HepG2 (cell line): Measurements from ENCODE around the gene LENEP. TPM values are rescaled to one million over a fixed set of nuclear protein-coding genes. Genes with fewer than 3 reads are reported as not detected.
A peak's percentile ranks its signal among the peaks of the same experiment; 100 is the strongest.

Experiments
- ATAC-seq: fragments of 200-7000 bp; cut with Tn5 transposase; 3 replicates; pipeline ENCODE4 v1.9.1; 2020; ENCODE audit warnings: mild to moderate bottlenecking, moderate library complexity
- BruUV-seq: library from RNA; stranded (reverse); fragments of 400-500 nt; replicated peaks from 2 replicates; lab custom pipeline; 2021; lab: Mats Ljungman, UMichigan
- CTCF ChIA-PET: fragments of 300-600 bp; formaldehyde crosslinking; extraction: SDS; loops from one replicate; lab custom pipeline; 2021; ENCODE audit warnings: low total read pairs, inconsistent platforms, low intra/inter-chr PET ratio; lab: Yijun Ruan, JAX
- POLR2A ChIA-PET: fragments of 350-600 bp; sonication (Branson Sonifier 250); formaldehyde crosslinking; loops from one replicate; lab custom pipeline; 2020; ENCODE audit warnings: antibody characterized with exemption, inconsistent platforms; lab: Yijun Ruan, JAX
- DNase-seq: peaks from one replicate; pipeline ENCODE4 v3.0.0-alpha.2; 2015; ENCODE audit warnings: low spot score
- FAIRE-seq: peaks from 3 replicates; lab custom pipeline; 2011; peaks lifted over from hg19 to GRCh38; lab: Jason Lieb, UNC
- H2AFZ ChIP-seq: one replicate; pipeline ENCODE4 v1.6.1; 2011; ENCODE audit warnings: low read length, inconsistent platforms
- H3K27ac ChIP-seq: fragments of 300-600 bp; 3 replicates; pipeline ENCODE4 v1.8.0; 2011; ENCODE audit warnings: mixed run types, mild to moderate bottlenecking, mixed read lengths, low read length, inconsistent platforms; ENCODE audit not compliant: insufficient read depth; ENCODE audit errors: extremely low read length
- H3K27me3 ChIP-seq, 2 experiments: fragments of 200-600 bp in 1 of 2; 2 replicates in 1 of 2; 3 replicates in 1 of 2; pipeline versions ENCODE4 v1.6.0 to v1.8.0; 2011; ENCODE audit warnings: low read length in 2 of 2, mild to moderate bottlenecking in 2 of 2, moderate library complexity in 2 of 2, inconsistent platforms in 1 of 2; ENCODE audit not compliant: insufficient read depth in 2 of 2, control insufficient read depth in 1 of 2
- H3K36me3 ChIP-seq, 2 experiments: fragments of 200-600 bp in 1 of 2; replicated peaks in 1 of 2; 2 replicates in 1 of 2; 3 replicates in 1 of 2; pipeline versions ENCODE4 v1.5.1 to v1.8.0; 2011; ENCODE audit warnings: low read length in 2 of 2, inconsistent platforms in 1 of 2; ENCODE audit not compliant: insufficient read depth in 2 of 2, control insufficient read depth in 1 of 2
- H3K4me1 ChIP-seq: 2 replicates; pipeline ENCODE4 v1.5.1; 2012; ENCODE audit warnings: low read length, inconsistent platforms; ENCODE audit not compliant: insufficient read depth
- H3K4me2 ChIP-seq: 2 replicates; pipeline ENCODE4 v1.6.0; 2011; ENCODE audit warnings: low read depth, low read length, inconsistent platforms
- H3K4me3 ChIP-seq, 3 experiments: fragments of 200-600 bp in 1 of 3; sonication (generic), shearing (Covaris generic) in 1 of 3; replicated peaks in 1 of 3; 2 replicates each; pipeline ENCODE4 v1.5.1; 2011 to 2016; ENCODE audit warnings: low read length in 3 of 3, inconsistent platforms in 2 of 3, low read depth in 2 of 3, mild to moderate bottlenecking in 2 of 3, control low read depth in 1 of 3, mixed read lengths in 1 of 3; ENCODE audit not compliant: insufficient read depth in 1 of 3
- H3K79me2 ChIP-seq: one replicate; pipeline ENCODE4 v1.6.1; 2011; ENCODE audit warnings: low read length, inconsistent platforms; ENCODE audit not compliant: insufficient read depth
- H3K9ac ChIP-seq: 2 replicates; pipeline ENCODE4 v1.6.0; 2011; ENCODE audit warnings: mild to moderate bottlenecking, low read depth, low read length, inconsistent platforms; ENCODE audit not compliant: insufficient read depth
- H3K9me3 ChIP-seq: 2 replicates; pipeline ENCODE4 v1.5.1; 2012; ENCODE audit warnings: mild to moderate bottlenecking, low read length
- H4K20me1 ChIP-seq: 2 replicates; pipeline ENCODE4 v1.6.0; 2011; ENCODE audit warnings: inconsistent platforms, mild to moderate bottlenecking, low read length, moderate library complexity; ENCODE audit not compliant: insufficient read depth
- CBX2 ChIP-seq, 2 experiments: fragments of 200-600 bp in 1 of 2; sonication (generic); formaldehyde crosslinking in 1 of 2; IDR thresholded peaks; 2 replicates each; pipeline versions ENCODE4 v1.7.0 to v1.8.1; 2018 to 2022; ENCODE audit warnings: low read depth in 2 of 2, low read length in 1 of 2, mild to moderate bottlenecking in 1 of 2, missing genetic modification reagents in 1 of 2
- HNRNPL ChIP-seq: fragments of 200-400 bp; formaldehyde crosslinking; IDR thresholded peaks from 2 replicates; pipeline ENCODE4 v1.6.1; 2017; ENCODE audit warnings: mild to moderate bottlenecking, low read depth, low read length
- MTA1 ChIP-seq: sonication (generic); formaldehyde crosslinking; IDR thresholded peaks from 2 replicates; pipeline ENCODE4 v1.4.0; 2020; ENCODE audit warnings: missing genetic modification reagents, mild to moderate bottlenecking, borderline replicate concordance
- MXI1 ChIP-seq: IDR thresholded peaks from 3 replicates; pipeline ENCODE4 v1.6.1; 2012; ENCODE audit warnings: low read depth, low read length, inconsistent platforms, borderline replicate concordance
- NFYC ChIP-seq: IDR thresholded peaks from 2 replicates; pipeline ENCODE4 v1.6.1; 2016; ENCODE audit warnings: missing genetic modification reagents, missing compliant biosample characterization
- ONECUT2 ChIP-seq: sonication (generic); formaldehyde crosslinking; IDR thresholded peaks from 2 replicates; pipeline ENCODE4 v1.4.0; 2020; ENCODE audit warnings: missing genetic modification reagents
- SP140L ChIP-seq: sonication (generic); formaldehyde crosslinking; IDR thresholded peaks from 2 replicates; pipeline ENCODE4 v1.4.0; 2020; ENCODE audit warnings: missing genetic modification reagents, borderline replicate concordance
- ZNF552 ChIP-seq: sonication (generic); formaldehyde crosslinking; IDR thresholded peaks from 2 replicates; pipeline ENCODE4 v1.9.0; 2022; ENCODE audit warnings: missing genetic modification reagents, mild to moderate bottlenecking, borderline replicate concordance
- ZNF790 ChIP-seq: sonication (generic); formaldehyde crosslinking; IDR thresholded peaks from 2 replicates; pipeline ENCODE4 v1.8.0; 2022; ENCODE audit warnings: missing genetic modification reagents, mild to moderate bottlenecking, borderline replicate concordance
- WGBS: methylation state at CpG from one replicate; pipeline ENCODE4 v1.1.6; 2017; ENCODE audit warnings: low lambda C conversion rate; 5-methylcytosine and 5-hydroxymethylcytosine counted together
- in situ Hi-C: cut with HindIII; loops from 2 replicates; pipeline ENCODE4 v1.10.0; 2017; ENCODE audit warnings: low pct_unique_long_range_greater_than_20kb; ENCODE audit not compliant: extremely low pct_ligation_motif_present
- intact Hi-C: fragments of 100-400 bp; cut with micrococcal nuclease; formaldehyde crosslinking; loops from one replicate; pipeline ENCODE4 v1.10.0; 2022; ENCODE audit not compliant: unreplicated experiment
- polyA plus RNA-seq, 8 experiments: library from polyadenylated mRNA; depleted of rRNA in 3 of 8; stranded (reverse) in 7 of 8; unstranded in 1 of 8; fragments of >200 nt; fragmentation: Illumina TruSeq in 4 of 8; extraction: Trizol in 4 of 8; gene quantifications; 2 replicates each; pipeline versions ENCODE4 v1.2.1 to v1.2.3, GENCODE V29; 2011 to 2016; ENCODE audit warnings: low read depth in 4 of 8, missing spikeins in 1 of 8, mixed read lengths in 1 of 8; ENCODE audit not compliant: insufficient read depth in 1 of 8
- total RNA-seq, 5 experiments: library from RNA; depleted of rRNA; stranded (reverse); fragments of >200 nt; fragmentation: Illumina TruSeq; extraction: Trizol; gene quantifications; 2 replicates each; pipeline ENCODE4 v1.2.3, GENCODE V29; 2016; ENCODE audit warnings: low read depth in 1 of 5
- TF ChIP-seq, protein P1 (sequence below): sonication (generic); formaldehyde crosslinking; IDR thresholded peaks from 2 replicates; pipeline ENCODE4 v1.8.0; 2022; ENCODE audit warnings: mild to moderate bottlenecking, missing genetic modification reagents, moderate library complexity
- TF ChIP-seq, protein P2 (sequence below): sonication (generic); formaldehyde crosslinking; IDR thresholded peaks from 2 replicates; pipeline ENCODE4 v1.4.0; 2020; ENCODE audit warnings: missing genetic modification reagents
- TF ChIP-seq, protein P3 (sequence below): sonication (generic); formaldehyde crosslinking; IDR thresholded peaks from 2 replicates; pipeline ENCODE4 v1.4.0; 2020; ENCODE audit warnings: missing genetic modification reagents

Gene LENEP
- total and polyA plus RNA-seq, 2 of the 13 experiments (the other 11 are each of a cell fraction or from before 2014, with no cell fraction given): 0.29 TPM; not detected in 1

- peak; percentile 95 for TF ChIP-seq HNRNPL
- no peak for TF ChIP-seq SP140L (CRISPR knock-in tag)
- no peak for TF ChIP-seq ONECUT2
- TF ChIP-seq, all 625 proteins: peak for 1
- no TSS peak for BruUV-seq
- 89% methylated on average over 3 of the region's 6 CpGs for WGBS
- peaks cover 24% of the 10 kb centered on the region for H3K79me2 ChIP-seq
- no peak overlapping the region for H3K4me2 ChIP-seq
- H3K9me3 ChIP-seq: no peaks in the 10 kb centered on the region
- no peak overlapping the region for H3K27ac ChIP-seq
- ATAC-seq (no peak), DNase-seq (no peak), FAIRE-seq (no peak)
- ChIA-PET CTCF (no interaction called here), POLR2A (interaction anchor here (2.1 to 8.2 kb wide), 2 partner anchors 9 to 38 kb away, joined by 9 to 90 read pairs; partner anchors contain the start of gene ZBTB7B)
- intact Hi-C loops: no loop called here
- in situ Hi-C loops: no loop called here
- peaks cover 6 to 33% of the 10 kb centered on the region in 2 experiments; a peak in 4 of 5 replicates for H3K36me3 ChIP-seq
- H3K27me3 ChIP-seq: no peaks in the 10 kb centered on the region
- H4K20me1 ChIP-seq: peaks cover 11% of the 10 kb centered on the region; the same call in 1 of the 2 replicates
- H2AFZ ChIP-seq: no peak overlapping the region
- H3K4me1 ChIP-seq: peaks cover 70% of the 10 kb centered on the region
- no peak overlapping the region for H3K9ac ChIP-seq
- no peak overlapping the region for H3K4me3 ChIP-seq
These were observed 18.1 kb downstream of the LENEP start for GRCh38 chr1:155011437-155012025.

- POLR2A ChIA-PET: interaction anchor here (2.1 to 8.2 kb wide), 2 partner anchors 10 to 39 kb away, joined by 9 to 90 read pairs; partner anchors contain the start of gene ZBTB7B
- peaks cover 9% of the 10 kb centered on the region; the same call in 1 of the 2 replicates for H4K20me1 ChIP-seq
- H3K4me1 ChIP-seq: peaks cover 69% of the 10 kb centered on the region
- peaks cover 19% of the 10 kb centered on the region for H3K79me2 ChIP-seq
- H3K27me3 ChIP-seq: no peaks in the 10 kb centered on the region
- H3K36me3 ChIP-seq: peaks cover 9 to 33% of the 10 kb centered on the region in 2 experiments; a peak in 4 of 5 replicates
- WGBS: 80% methylated on average over 9 of the region's 9 CpGs
- H3K9ac ChIP-seq: no peak overlapping the region
- H3K9me3 ChIP-seq: no peaks in the 10 kb centered on the region
- DNase-seq (no peak), FAIRE-seq (no peak), ATAC-seq (no peak)
- peak overlapping the region; percentile 40 for H3K27ac ChIP-seq
- no peak overlapping the region for H3K4me3 ChIP-seq
- H2AFZ ChIP-seq: no peak overlapping the region
- BruUV-seq: no TSS peak
- in situ Hi-C loops: no loop called here
- CTCF ChIA-PET: no interaction called here
- no peak overlapping the region for H3K4me2 ChIP-seq
- intact Hi-C loops: no loop called here
- TF ChIP-seq MXI1: no peak
- peak; percentile 27; the same call in 1 of the 2 replicates for TF ChIP-seq NFYC (CRISPR knock-in tag)
- TF ChIP-seq ZNF790 (CRISPR knock-in tag): no peak
- no peak for TF ChIP-seq ZNF552
- TF ChIP-seq, protein P1, sequence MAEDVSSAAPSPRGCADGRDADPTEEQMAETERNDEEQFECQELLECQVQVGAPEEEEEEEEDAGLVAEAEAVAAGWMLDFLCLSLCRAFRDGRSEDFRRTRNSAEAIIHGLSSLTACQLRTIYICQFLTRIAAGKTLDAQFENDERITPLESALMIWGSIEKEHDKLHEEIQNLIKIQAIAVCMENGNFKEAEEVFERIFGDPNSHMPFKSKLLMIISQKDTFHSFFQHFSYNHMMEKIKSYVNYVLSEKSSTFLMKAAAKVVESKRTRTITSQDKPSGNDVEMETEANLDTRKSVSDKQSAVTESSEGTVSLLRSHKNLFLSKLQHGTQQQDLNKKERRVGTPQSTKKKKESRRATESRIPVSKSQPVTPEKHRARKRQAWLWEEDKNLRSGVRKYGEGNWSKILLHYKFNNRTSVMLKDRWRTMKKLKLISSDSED (CRISPR knock-in tag): no peak
- TF ChIP-seq MTA1 (CRISPR knock-in tag): no peak
- TF ChIP-seq, protein P2, sequence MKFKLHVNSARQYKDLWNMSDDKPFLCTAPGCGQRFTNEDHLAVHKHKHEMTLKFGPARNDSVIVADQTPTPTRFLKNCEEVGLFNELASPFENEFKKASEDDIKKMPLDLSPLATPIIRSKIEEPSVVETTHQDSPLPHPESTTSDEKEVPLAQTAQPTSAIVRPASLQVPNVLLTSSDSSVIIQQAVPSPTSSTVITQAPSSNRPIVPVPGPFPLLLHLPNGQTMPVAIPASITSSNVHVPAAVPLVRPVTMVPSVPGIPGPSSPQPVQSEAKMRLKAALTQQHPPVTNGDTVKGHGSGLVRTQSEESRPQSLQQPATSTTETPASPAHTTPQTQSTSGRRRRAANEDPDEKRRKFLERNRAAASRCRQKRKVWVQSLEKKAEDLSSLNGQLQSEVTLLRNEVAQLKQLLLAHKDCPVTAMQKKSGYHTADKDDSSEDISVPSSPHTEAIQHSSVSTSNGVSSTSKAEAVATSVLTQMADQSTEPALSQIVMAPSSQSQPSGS (CRISPR knock-in tag): no peak
- no peak for TF ChIP-seq CBX2 (IDR thresholded peaks at IDR 0.05; ENCODE audit: low read depth, low read length)
- TF ChIP-seq CBX2 (CRISPR knock-in tag; IDR thresholded peaks at IDR 0.05; ENCODE audit: low read depth): no peak
- TF ChIP-seq, protein P3, sequence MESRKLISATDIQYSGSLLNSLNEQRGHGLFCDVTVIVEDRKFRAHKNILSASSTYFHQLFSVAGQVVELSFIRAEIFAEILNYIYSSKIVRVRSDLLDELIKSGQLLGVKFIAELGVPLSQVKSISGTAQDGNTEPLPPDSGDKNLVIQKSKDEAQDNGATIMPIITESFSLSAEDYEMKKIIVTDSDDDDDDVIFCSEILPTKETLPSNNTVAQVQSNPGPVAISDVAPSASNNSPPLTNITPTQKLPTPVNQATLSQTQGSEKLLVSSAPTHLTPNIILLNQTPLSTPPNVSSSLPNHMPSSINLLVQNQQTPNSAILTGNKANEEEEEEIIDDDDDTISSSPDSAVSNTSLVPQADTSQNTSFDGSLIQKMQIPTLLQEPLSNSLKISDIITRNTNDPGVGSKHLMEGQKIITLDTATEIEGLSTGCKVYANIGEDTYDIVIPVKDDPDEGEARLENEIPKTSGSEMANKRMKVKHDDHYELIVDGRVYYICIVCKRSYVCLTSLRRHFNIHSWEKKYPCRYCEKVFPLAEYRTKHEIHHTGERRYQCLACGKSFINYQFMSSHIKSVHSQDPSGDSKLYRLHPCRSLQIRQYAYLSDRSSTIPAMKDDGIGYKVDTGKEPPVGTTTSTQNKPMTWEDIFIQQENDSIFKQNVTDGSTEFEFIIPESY (CRISPR knock-in tag): peak; percentile 71; the same call in 1 of the 2 replicates
These were observed 18.7 kb downstream of the LENEP start for GRCh38 chr1:155012026-155012546.
